HG03442 (cell line): Measurements from ENCODE around the gene RCOR1.

ENCODE experiments used
- ATAC-seq: cut with Tn5 transposase; IDR thresholded peaks from one replicate; pipeline ENCODE4 v1.9.1; 2021; ENCODE audit warnings: mild to moderate bottlenecking, moderate library complexity; ENCODE audit not compliant: unreplicated experiment

The RCOR1 gene

DNA sequence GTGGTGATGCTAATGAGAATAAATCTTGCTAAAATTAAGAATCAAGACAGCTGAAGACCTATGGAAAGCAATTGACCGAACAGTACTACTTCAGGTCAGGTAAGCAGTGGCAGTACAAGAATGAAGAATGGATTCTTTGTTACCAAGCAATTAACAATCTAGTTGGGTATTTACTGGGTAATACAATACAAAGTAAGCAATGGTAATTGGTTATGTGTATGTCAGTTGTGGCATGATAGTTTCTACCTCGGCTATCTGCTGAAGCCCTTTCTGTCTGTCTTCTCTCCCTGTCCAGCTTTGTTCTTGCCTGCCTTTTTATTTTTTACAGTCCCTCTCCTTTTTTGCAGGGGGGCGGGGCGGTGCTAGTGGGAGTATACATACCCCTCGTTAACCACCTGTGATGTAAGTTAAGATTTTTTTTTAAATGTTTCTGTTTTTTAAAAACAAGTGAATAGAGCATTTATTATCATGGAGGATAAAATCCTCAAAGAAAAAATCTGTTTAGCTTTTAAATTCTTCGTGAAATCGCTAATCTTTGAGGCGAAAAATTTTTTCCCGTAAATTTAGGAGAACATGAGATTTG, 75.9 kb downstream of the RCOR1 start:
- no peak for ATAC-seq

DNA sequence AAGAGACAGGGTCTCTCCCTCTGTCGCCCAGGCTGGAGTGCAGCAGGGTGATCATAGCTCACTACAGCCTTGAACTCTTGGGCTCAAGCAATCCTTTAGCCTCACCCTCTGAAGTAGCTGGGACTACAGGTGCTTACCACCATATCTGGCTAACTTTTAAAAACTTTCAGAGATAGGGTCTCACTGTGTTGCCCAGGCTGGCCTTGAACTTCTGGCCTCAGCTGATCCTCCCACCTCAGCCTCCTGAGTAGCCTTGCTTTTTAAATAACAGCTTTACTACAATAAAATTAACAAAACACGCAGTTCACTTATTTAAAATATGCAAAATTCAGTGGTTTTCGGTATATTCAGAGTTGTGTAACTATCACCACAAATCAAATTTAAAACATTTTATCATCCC, 79.0 kb downstream of the RCOR1 start:
- no peak for ATAC-seq

DNA sequence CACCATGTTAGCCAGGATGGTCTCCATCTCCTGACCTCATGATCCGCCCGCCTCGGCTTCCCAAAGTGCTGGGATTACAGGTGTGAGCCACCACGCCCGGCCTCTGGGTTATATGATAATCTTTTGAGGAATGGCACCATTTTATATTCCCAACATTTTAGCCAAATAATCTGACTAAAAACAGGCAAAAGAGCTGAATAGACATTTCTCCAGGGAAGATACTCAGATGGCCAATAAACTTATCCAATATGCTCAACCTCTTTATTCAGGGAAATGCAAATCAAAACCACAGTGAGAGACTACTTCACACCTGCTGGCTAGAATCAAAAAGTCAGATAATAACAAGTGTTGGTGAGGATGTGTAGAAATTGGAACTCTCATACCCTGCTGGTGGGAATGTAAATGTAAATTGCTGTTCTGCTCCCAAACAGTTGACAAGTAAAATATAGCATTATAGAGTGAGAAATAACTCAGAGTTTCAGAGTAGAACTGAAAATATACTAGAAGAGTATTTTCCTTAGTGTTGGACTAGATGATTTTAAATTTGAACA, 80.0 kb downstream of the RCOR1 start:
- ATAC-seq, result no peak

DNA sequence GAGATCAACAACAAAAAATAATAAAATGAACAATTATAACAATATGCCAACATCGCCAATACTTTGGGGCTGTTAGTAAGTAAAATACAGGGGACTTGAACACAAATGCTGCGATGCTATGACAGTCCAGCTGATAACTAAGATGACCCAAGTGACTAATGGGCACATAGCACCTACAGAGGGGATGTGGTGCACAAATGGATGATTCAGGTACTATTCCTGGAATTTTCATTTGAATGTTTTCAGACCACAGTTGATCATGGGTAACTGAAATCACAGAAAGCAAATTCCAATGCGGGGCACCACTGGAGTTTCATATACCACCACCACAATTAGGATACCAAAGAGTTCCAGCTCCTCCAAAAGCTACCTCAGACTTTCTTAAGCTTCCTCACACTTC, 82.9 kb downstream of the RCOR1 start:
- no peak for ATAC-seq

DNA sequence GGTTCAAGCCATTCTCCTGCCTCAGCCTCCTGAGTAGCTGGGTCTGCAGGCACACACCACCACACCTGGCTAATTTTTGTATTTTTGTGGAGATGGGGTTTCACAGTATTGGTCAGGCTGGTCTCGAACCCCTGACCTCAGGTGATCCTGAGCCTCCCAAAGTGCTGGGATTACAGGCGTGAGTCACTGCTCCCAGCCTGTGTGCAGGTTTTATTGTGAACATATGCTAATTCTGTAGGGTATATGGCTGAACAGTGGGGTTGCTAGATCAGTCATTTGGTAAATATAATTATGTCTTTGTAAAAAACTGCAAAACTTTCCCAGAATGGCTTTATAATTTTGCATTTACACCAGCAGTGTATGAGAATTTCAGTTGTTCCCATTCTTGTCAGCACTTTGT, 85.9 kb downstream of the RCOR1 start:
- ATAC-seq, result no peak

DNA sequence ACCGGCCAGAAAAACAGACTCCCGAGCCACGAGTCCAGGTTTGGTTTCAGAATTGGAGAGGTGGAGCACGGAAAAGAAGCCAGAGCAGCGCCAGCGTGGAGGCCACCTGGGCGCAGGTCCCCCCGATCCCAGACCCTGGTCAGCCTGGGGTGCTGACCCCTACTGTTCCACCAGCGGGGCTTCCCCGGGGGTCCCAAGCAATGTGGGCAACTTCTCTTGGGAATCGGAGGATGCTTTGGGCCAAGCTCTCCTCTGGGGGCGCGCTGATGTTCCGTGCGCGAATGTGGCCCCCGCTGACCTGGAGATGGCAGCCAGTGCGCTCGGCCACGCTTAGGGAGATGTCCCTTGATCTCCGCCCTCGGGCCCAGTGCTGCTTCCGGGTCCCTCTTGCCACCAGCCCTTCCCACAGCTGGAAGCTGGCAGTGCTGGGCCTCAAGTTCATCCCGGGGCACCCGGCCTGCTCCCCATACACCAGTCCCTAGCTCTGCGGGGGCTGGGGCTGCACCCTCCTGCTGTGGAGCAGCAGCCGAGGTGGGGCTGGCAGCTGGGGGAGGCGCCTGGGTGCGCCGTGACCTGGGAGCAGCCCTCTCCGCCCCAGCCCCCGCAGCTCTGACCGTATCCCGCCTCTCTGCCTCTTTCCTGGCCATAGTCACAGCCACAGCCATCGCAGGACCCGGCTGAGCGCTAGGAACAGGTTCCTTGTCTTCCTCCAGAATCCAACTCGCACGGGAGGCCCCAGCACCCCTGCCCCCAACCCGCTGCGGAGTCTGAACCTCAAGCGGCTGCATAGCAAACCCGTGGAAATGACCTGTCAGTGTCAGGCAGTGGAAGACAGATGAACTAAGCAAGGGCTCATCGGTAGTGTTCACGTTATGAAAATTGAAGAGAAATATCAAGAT, 91.2 kb downstream of the RCOR1 start:
- ATAC-seq, result no peak

DNA sequence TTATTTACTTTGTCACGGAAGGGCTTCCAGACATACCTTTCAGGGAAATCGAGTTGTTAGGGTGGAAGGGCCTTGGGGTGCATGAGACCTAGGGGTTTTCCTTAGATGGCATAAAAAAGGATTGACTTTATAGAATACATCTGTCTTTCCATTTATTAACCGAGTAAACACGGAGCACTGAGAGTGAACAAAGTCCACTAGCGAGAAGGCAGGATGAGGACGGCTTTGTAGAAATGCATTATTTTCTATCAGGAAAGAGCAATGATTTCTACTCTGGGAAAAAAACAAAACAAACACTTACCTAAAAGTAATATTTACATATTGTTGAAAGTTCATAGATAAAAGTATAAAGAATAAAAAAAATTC, 91.8 kb downstream of the RCOR1 start:
- no peak for ATAC-seq

DNA sequence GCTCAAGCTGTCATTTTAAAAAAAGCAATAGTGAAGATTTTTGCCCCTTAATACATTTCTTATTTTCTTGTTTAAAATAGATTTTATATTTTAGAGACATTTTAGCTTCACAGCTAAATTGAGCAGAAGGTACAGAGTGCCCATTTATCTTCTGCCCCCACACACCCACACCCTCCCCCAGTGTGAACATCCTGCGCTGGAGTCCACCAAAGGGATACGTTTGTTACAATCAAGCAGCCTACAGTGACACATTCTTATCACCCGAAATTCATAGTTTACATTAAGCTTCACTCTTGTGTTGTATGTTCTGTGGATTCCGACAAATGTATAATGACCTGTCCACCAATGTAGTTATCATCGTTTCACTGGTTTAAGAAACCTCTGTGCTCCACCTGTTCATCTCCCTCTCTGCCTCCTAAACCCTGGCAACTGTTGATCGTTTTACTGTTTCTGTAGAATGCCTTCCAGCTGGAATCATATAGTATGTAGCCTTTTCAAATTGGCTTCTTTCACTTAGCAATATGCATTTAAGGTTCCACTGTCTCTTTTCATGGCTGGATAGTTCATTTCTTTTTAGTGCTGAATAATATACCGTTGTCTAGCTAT, 93.8 kb downstream of the RCOR1 start:
- no peak for ATAC-seq

DNA sequence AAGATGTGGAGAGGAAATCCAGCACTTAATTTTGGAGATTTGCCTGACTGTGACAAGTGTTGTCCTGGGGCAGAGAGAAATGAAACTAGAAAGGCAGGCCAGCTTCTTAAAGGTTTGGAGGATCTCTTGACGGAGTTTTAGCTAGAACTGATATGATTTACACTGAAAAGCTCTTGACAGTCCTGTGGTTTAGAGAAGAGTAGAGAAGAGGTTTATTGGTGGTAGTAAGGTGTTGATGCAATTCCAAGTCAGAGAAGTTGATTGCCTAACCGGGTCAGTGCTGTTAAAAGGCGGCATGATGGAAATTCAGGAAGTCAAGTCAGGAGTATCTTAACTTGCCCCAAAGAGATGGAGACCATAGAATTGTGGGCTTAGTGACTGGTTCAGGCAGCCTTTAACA, 95.8 kb downstream of the RCOR1 start:
- ATAC-seq, result no peak

DNA sequence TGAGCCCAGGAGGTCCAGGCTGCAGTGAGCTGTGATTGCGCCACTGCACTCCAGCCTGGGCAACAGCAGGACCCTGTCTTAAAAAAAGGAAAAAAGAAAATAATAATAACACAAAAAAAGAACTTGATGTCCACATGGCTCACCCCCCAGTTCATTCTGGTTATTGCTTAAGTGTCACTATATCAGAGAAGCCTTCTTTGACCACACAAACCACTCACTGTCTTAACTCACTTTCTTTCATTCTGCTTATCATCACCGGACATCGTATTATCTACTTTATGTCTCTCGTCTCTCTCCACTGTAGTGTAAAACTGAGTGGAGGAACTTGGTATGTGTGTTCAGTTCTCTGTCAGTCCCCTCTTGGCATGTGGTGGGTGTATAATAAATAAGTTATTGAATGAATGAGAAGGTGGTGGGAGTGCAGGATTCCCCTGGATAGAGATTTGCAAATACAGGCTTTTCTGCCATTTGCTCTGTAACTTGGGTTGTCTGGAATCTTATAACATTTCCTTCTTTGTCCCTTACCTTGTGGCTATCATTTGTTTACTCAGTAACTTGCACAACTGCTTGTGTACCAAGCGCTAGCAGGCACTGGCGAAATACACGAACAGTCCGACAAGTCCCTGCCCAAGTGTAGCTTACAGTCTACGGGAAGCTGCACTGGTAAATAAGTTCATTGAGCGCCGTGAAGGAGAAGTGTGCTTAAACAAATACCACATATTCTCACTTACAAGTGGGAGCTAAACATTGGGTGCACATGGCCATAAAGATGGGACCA, 98.2 kb downstream of the RCOR1 start:
- no peak for ATAC-seq

DNA sequence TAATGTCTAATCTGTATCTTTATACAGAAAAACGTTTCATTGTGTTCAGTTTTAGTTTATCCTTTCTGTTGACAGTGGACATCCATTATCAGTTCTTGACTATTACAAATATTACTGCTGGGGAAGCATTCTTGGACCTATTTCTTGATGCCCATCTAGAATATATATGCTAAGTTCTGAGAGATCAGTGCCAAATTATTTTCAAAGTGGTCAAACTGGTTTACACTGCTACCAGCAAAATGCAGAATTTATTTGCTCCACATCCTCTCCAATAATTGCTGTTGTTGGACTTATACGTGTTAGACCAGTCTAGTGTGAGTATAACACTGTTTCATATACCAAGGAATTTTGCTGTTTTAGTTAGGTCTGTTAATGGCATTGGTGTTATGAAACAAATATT, 99.3 kb downstream of the RCOR1 start:
- no peak for ATAC-seq

DNA sequence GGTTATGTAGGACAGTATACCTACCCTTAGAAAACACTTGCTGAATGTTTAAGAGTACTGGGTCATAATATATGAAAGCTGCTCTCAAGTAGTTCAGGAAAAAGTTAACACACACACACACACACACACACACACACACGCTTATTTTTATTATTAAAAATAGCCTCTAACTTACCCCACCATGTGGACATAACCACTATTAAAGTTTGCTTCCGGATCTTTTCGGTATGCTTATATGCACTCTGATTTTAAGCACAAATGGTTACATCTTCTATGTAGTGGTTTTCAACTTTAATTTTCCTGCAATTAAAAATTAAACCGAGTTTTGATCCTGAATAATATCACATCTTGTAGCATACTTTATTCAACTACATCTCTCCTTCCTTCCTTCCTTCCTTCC, 99.9 kb downstream of the RCOR1 start:
- ATAC-seq, result no peak

DNA sequence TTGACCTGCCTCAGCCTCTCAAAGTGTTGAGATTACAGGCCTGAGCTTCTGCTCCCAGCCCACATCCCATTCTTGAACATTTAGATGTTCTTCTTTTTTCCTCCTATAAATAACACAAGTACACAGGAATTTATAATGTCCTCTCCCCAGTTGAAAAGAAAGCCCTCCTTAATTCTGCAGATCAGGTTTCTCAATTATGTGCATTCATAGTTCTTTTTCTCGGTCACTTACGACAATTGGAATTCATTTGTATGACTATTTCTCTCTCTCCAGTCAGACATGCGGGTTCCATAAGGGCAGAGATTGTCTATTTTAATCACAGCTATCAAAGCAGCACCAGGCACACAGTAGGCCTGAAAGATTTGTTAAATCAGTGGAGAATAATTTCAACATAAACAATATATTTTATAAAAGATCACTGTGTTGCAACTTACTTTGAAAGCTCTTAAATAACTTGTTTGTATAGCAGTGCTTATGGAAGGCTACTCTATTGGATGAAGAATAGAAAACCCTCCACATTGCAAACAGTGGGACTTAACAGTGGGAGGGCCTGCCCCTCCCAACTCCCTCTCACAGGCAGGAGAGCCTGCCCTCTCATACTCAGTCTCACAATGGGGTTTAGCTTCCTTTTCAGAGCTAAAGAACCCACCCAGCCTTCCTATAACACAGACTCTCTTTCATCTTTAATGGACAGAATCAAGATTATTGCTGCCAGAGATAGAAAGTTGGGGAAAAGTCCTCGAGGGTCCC, 100.7 kb downstream of the RCOR1 start:
- ATAC-seq, result no peak

DNA sequence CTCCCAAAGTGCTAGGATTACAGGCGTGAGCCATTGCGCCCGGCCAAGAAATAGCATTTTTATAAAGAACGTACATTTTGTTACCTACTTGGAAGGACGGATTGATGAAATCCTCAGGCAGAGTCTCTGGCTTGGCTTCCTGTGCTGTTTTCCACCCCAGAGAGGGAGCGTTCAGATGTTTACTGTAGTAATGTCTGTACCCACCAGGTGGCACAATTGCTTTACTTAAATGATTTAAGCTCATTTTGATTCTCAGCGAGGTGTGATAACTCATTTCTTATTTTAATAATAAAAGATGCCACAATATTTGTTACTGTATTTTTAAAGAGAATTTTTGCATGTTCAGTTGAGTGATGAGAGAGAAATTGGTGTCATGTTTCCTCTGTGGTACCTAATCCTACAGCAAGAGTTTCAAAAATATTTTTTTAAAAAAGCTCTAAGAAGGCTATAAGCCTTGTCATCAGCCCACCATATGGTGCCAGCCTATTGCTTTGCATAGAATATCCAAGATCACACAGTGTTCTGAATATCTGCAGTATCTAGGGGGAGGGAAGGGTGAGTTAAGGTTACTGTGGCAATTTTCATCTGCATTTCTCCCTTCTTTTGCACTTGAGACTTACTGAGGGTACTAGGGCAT, 102.2 kb downstream of the RCOR1 start:
- no peak for ATAC-seq

DNA sequence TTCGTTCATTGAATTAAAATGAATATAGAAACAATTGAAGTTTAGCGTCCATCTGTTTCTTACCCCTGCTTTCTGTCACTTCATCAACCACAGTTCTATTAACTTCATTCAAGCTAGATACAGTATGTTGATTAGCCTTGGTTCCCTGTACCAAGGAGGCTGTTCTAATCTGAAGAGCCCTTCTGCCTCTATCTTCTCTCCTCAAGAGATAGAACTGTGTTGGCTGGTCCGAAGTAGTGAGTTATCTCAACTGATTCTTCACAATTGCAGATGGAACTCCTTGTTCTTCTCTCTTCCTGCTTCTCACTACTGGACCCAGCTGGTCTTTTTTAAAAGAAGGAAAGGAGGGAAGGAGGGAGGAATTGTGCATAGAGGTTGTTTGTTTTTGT, 102.7 kb downstream of the RCOR1 start:
- no peak for ATAC-seq

DNA sequence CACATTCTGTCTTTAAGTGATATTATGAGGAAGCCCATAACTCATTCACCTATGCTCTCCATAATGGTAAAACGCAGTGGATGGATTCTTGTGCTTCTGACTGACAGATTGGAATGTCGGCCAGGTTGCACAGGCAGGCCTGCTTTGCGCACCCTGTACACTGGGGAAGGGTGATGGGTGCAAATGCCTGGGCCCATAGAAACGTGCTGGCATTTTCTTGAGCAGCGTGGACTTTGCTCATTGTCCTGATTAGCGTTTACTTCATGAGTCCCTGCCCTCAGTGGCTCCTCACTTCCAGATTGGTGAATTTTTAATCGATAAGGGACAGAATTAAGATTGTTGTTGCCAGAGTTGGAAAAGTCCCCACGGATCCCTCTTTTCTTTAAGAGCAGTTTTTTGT, 103.9 kb downstream of the RCOR1 start:
- no peak for ATAC-seq

DNA sequence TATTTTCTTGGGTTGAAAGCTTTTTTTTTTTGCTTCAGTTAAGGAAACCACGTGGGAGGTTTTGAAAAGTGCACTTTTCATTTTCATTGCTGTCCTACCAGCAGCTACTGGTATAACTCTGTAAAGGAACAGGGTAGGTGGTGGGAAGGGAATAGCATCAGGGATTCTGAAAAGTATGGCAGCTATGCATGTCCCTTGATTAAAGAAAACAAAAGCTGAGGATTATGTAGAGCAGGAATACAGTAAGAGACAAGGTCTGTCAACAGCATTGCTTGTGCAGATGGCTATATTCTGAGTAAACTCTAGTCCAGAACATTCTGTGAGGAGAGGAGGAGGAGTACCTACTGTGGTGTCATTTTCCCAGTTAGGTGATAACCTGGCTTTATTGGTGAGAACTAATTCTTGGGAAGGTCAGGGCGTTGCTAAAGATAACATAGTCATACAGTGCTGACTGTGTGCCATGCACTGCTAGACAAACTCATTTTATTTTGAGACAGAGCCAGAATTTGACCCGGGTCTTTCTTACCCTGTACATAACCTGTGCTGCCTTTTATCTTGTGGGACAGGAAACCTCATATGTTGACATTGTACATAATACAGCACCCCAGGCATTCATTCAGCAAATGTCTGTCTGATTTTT, 104.5 kb downstream of the RCOR1 start:
- ATAC-seq, result no peak

DNA sequence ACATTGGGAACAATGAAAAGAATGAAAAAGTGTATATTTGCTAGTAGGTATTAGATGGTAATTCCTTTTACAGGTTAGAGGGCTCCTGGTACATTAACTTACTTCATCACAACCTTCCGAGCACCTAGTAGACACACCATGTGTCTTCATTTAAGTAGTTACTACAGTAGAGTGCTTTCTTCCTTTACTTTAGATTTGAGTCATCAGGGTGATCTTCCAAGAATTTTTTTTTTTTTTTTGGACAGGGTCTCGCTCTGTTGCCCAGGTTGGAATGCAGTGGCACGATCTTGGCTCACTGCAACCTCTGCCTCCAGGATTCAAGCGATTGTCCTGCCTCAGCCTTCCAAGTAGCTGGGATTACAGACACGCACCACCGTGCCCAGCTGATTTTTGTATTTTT, 105.1 kb downstream of the RCOR1 start:
- no peak for ATAC-seq

DNA sequence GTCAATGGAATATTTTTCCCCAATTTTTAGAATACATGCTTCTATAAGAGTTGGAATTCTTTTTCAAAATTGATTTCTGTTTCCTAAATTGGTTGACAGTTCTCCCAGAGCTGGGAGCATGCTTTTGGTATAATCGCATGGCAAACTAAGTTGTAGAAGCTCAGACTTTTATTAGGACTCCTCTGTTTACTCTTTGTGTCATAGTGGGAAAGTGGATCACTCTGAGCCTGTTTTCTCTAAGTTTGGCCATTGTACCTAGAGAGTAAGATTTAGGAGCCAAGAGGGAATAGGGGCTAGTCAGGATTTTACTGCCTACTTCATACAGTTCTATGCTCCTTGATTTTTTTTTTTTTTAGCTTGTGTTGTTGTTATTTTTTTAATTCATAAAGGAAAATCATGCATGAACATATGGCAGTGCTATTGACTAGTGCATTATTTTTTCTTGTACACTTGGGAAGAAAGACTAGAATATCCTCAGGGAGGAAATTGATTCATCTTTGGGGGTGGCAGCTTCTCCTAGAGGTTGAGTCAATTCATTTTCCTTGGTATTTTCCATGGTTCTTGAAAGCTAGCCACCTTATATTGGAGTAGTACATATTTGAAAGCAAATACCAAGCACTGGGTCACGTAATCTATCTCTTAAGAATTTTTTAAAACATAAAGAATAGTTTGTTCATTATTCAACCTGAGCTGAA, 107.1 kb downstream of the RCOR1 start:
- no peak for ATAC-seq
